ENCODE results near the gene NOD2. TPM values are rescaled to one million over a fixed set of nuclear protein-coding genes. Genes with fewer than 3 reads are reported as not detected.
A peak's percentile ranks its signal among the peaks of the same experiment; 100 is the strongest.

Gene NOD2
- total and polyA plus RNA-seq, 7 experiments from 2014 or later: 0.06 to 40.5 (median 0.65) TPM

DNA sequence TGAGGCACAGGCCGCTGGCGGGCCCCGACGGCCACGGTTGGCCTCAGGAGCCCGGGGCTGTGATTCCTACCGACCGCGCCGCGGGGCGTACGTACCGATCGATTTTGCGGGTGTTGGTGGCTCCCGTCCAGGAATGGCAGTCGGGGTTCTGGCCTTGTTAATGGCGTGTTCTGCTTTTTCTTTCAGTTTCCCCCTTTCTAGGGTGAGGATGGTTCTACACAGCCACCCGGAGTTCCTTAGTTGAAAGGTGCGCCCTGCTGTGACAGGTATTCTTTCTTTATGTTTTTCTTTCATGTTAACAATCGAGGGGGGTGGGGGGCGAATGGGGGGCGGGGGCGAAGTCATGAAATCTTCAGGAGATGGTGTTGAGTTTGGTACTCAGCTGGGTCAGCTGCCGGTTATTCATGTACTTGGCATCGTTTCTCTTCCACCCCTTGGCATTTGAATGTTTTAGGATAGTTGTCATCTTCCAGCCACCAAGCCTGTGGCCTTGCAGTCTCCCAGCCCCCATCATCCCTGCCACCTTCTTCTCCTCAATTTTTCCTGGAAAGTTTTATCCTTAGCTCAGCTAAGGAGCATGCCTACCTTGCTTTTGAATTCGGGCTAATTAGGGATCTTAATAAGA, 49.3 kb downstream of the NOD2 start:
- H3K36me3 ChIP-seq (ENCODE audit: control insufficient read depth in 2 of 3, insufficient read depth in 3 of 3, low read length in 3 of 3): peaks cover 0 to 9% (median 0%) of the 10 kb centered on the region in 3 experiments
- H3K27ac ChIP-seq (ENCODE audit: low read depth, low read length): peak overlapping the region; percentile 100
- intact Hi-C loops (cut with micrococcal nuclease): loop anchor here (1.0 to 5.0 kb wide), 3 partner anchors 373 to 715 kb away; partner anchors contain the start of genes CNEP1R1 (in 1 of the 2) and TENT4B (in 1 of the 2)
- H3K4me3 ChIP-seq (ENCODE audit: low read length): peak overlapping the region; percentile 59
- ATAC-seq (no peak), DNase-seq (peak in 7 of 9 donors; percentile 44 to 70 (median 65))
- Mint-ChIP-seq H3K9me3 (no peaks in the 10 kb centered on the region), H3K27me3 (no peaks in the 10 kb centered on the region), H3K4me3 (peak overlapping the region; percentile 84 to 100 (median 96)), H3K4me1 (peaks cover 29 to 56% (median 47%) of the 10 kb centered on the region in 7 donors), H3K27ac (peak overlapping the region; percentile 90 to 99 (median 97)), H3K36me3 (peaks cover 10 to 54% (median 24%) of the 10 kb centered on the region in 5 donors)
- H3K27me3 ChIP-seq (ENCODE audit: control insufficient read depth in 2 of 2, insufficient read depth in 2 of 2, low read length in 2 of 2): no peaks in the 10 kb centered on the region
- no peaks in the 10 kb centered on the region for H3K9me3 ChIP-seq (ENCODE audit: control insufficient read depth in 2 of 3, low read length in 3 of 3)
- CTCF ChIA-PET: interaction anchor here (5.2 to 12.1 kb wide), 2 partner anchors 63 to 74 kb away, joined by 55 to 225 read pairs; partner anchors contain the start of gene SNX20
- POLR2A ChIA-PET: interaction anchor here (0.6 to 6.1 kb wide), 7 partner anchors 23 to 590 kb away, joined by 3 to 53 read pairs (median 3); partner anchors contain the start of gene SNX20
- peaks cover 8 to 44% of the 10 kb centered on the region in 2 donors for H3K4me1 ChIP-seq (ENCODE audit: control insufficient read depth in 2 of 2, insufficient read depth in 2 of 2, low read length in 2 of 2)

DNA sequence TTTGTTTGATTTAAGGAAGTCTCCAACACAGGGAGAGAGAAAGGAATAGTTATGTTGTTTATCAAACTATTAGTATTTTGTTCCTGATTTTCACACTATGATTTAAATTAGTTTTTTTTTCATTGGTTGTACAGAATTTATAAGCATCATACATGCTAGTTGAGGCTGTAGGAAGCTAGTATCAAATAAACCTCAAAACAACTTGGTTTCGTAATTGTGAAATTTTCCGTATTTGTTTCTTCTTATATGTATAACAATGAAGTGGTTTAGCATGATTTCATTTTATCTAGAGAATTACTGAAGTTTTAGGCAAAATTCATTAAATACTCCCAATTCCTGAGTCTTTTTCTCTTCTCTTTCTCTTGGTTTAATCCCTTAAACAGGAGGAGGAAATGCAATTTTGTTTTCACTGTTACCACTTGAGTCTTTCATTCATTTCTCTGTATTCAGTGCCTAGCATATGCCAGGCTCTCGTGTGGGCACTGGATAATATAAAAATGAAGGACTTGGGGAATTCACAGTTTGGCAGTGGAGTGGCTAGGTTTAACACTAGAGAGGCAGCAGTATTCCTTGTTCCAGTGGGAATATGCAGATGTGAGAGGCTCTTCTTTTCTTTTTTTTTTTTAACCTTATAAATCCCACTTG, 50.3 kb downstream of the NOD2 start:
- Histone ChIP-seq H3K4me1 (ENCODE audit: control insufficient read depth in 2 of 2, insufficient read depth in 2 of 2, low read length in 2 of 2) (peaks cover 14 to 49% of the 10 kb centered on the region in 2 donors), H3K27ac (ENCODE audit: low read depth, low read length) (peak overlapping the region; percentile 100), H3K27me3 (ENCODE audit: control insufficient read depth in 2 of 2, insufficient read depth in 2 of 2, low read length in 2 of 2) (no peaks in the 10 kb centered on the region), H3K9me3 (ENCODE audit: control insufficient read depth in 2 of 3, low read length in 3 of 3) (no peaks in the 10 kb centered on the region), H3K36me3 (ENCODE audit: control insufficient read depth in 2 of 3, insufficient read depth in 3 of 3, low read length in 3 of 3) (peaks cover 0 to 9% (median 0%) of the 10 kb centered on the region in 3 experiments), H3K4me3 (ENCODE audit: low read length) (peak overlapping the region; percentile 59)
- ChIA-PET CTCF (interaction anchor here (1.0 to 12.1 kb wide), 5 partner anchors 14 to 153 kb away, joined by 3 to 225 read pairs (median 33); partner anchors contain the start of gene SNX20), POLR2A (interaction anchor here (0.6 to 6.1 kb wide), 19 partner anchors 8 to 592 kb away, joined by 3 to 53 read pairs (median 4); partner anchors contain the start of gene SNX20)
- H3K27ac Mint-ChIP-seq: peak overlapping the region; percentile 90 to 99 (median 97)
- H3K27me3 Mint-ChIP-seq: no peaks in the 10 kb centered on the region
- intact Hi-C loops (cut with micrococcal nuclease): loop anchor here in 1 of 2 donors (2.0 to 5.0 kb wide), 2 partner anchors 591 to 716 kb away; partner anchors contain the start of genes CNEP1R1 and TENT4B
- H3K36me3 Mint-ChIP-seq: peaks cover 10 to 52% (median 26%) of the 10 kb centered on the region in 5 donors
- H3K9me3 Mint-ChIP-seq: no peaks in the 10 kb centered on the region
- H3K4me1 Mint-ChIP-seq: peaks cover 32 to 64% (median 55%) of the 10 kb centered on the region in 7 donors
- DNase-seq: peak in 2 of 9 donors; percentile 31 to 35
- H3K4me3 Mint-ChIP-seq: peak overlapping the region; percentile 84 to 100 (median 96)
- no peak for ATAC-seq

GRCh38 chr16:50744881-50745280, 51.5 kb downstream of the NOD2 start:
- no peaks in the 10 kb centered on the region for H3K9me3 Mint-ChIP-seq
- H3K27ac ChIP-seq (ENCODE audit: low read depth, low read length): peak overlapping the region; percentile 100
- intact Hi-C loops (cut with micrococcal nuclease): loop anchor here (5.0 kb wide), 4 partner anchors 37 to 718 kb away; partner anchors contain the start of genes ADCY7 (in 1 of the 2), CNEP1R1 (in 1 of the 2) and HEATR3 (in 1 of the 2)
- DNase-seq (no peak), ATAC-seq (no peak)
- H3K4me3 Mint-ChIP-seq: peak overlapping the region; percentile 84 to 100 (median 96)
- peaks cover 38 to 70% (median 62%) of the 10 kb centered on the region in 7 donors for H3K4me1 Mint-ChIP-seq
- peak overlapping the region; percentile 59 for H3K4me3 ChIP-seq (ENCODE audit: low read length)
- ChIA-PET CTCF (interaction anchor here (0.7 to 12.1 kb wide), 8 partner anchors 9 to 342 kb away, joined by 3 to 225 read pairs (median 4); partner anchors contain the start of gene SNX20), POLR2A (interaction anchor here (0.6 to 6.1 kb wide), 22 partner anchors 9 to 593 kb away, joined by 3 to 53 read pairs (median 4); partner anchors contain the start of gene SNX20)
- H3K36me3 Mint-ChIP-seq: peaks cover 15 to 50% (median 22%) of the 10 kb centered on the region in 5 donors
- no peaks in the 10 kb centered on the region for H3K27me3 ChIP-seq (ENCODE audit: control insufficient read depth in 2 of 2, insufficient read depth in 2 of 2, low read length in 2 of 2)
- H3K9me3 ChIP-seq (ENCODE audit: control insufficient read depth in 2 of 3, low read length in 3 of 3): no peaks in the 10 kb centered on the region
- H3K4me1 ChIP-seq (ENCODE audit: control insufficient read depth in 2 of 2, insufficient read depth in 2 of 2, low read length in 2 of 2): peaks cover 26 to 55% of the 10 kb centered on the region in 2 donors
- H3K27ac Mint-ChIP-seq: peak overlapping the region; percentile 51 to 99 (median 96)
- peaks cover 0 to 4% (median 0%) of the 10 kb centered on the region in 3 experiments for H3K36me3 ChIP-seq (ENCODE audit: control insufficient read depth in 2 of 3, insufficient read depth in 3 of 3, low read length in 3 of 3)
- H3K27me3 Mint-ChIP-seq: no peaks in the 10 kb centered on the region

DNA sequence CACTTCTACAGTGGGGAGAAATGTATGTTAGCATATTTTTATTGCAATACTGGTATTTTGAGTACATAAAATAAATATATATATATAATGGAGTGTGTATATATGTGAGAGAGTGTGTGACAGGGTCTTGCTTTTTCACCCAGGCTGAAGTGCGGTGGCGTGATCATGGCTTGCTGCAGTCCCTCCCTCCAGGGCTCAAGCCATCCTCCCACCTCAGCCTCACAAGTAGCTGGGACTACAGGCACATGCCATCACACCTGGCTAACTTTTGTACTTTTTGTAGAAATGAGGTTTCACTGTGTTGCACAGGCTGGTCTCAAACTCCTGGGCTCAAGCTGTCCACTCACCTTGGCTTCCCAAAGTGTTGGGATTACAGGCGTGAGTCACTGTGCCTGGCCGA, 52.5 kb downstream of the NOD2 start:
- peaks cover 32 to 62% of the 10 kb centered on the region in 2 donors for H3K4me1 ChIP-seq (ENCODE audit: control insufficient read depth in 2 of 2, insufficient read depth in 2 of 2, low read length in 2 of 2)
- intact Hi-C loops (cut with micrococcal nuclease): loop anchor here (2.0 to 5.0 kb wide), 7 partner anchors 15 to 679 kb away; partner anchors contain the start of genes ADCY7 (in 2 of the 2), BRD7 (in 1 of the 2) and HEATR3 (in 1 of the 2)
- H3K27me3 ChIP-seq (ENCODE audit: control insufficient read depth in 2 of 2, insufficient read depth in 2 of 2, low read length in 2 of 2): no peaks in the 10 kb centered on the region
- Mint-ChIP-seq H3K27ac (peak overlapping the region; percentile 51 to 99 (median 96)), H3K27me3 (no peaks in the 10 kb centered on the region), H3K4me3 (peak overlapping the region; percentile 84 to 100 (median 96)), H3K36me3 (peaks cover 16 to 53% (median 27%) of the 10 kb centered on the region in 5 donors), H3K9me3 (no peaks in the 10 kb centered on the region), H3K4me1 (peaks cover 37 to 73% (median 62%) of the 10 kb centered on the region in 7 donors)
- H3K36me3 ChIP-seq (ENCODE audit: control insufficient read depth in 2 of 3, insufficient read depth in 3 of 3, low read length in 3 of 3): peaks cover 0 to 4% (median 0%) of the 10 kb centered on the region in 3 experiments
- ATAC-seq: no peak
- POLR2A ChIA-PET: interaction anchor here (0.8 to 6.1 kb wide), 13 partner anchors 14 to 890 kb away, joined by 3 to 53 read pairs (median 12); partner anchors contain the start of genes SNX20 and ZNF423
- no peak for DNase-seq
- CTCF ChIA-PET: interaction anchor here (0.6 to 12.1 kb wide), 9 partner anchors 12 to 721 kb away, joined by 3 to 225 read pairs (median 10); partner anchors contain the start of genes CNEP1R1 and SNX20
- peak overlapping the region; percentile 59 for H3K4me3 ChIP-seq (ENCODE audit: low read length)
- no peaks in the 10 kb centered on the region for H3K9me3 ChIP-seq (ENCODE audit: control insufficient read depth in 2 of 3, low read length in 3 of 3)
- H3K27ac ChIP-seq (ENCODE audit: low read depth, low read length): peak overlapping the region; percentile 100

DNA sequence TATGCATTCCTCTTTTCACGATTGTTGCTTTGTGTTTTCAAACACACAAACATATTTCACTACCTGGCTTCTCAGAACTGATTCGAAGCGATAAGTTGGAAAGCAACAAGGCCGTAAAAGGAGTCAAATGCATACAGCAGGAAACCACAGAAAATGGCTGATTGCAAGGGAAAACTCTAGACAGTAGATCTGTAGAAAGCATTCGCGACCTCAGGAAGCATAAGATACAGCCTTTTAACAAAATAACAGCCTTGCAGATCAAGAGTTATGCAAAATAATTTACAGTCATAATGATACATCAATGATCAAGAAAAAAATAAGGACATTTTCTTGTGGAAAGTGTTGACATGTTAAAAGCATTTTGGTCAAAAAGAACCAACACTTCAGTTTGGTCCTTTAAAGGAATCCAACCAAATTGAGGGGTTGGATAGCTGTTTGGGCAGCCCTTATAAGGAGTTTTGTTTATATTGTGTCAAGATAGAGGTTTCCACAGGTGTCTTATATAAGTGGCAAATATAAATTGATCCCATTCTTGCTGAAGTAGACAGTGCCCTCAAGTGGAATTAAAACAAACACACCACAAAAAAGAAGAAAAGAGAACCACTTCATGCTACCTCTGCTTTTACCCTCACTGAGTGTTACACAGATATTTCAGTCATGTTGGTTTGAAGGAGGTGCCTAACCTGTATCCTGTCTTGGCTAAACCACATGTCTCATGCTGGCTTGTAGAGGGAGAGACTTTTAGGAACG, 54.0 kb downstream of the NOD2 start:
- H3K36me3 ChIP-seq (ENCODE audit: control insufficient read depth in 2 of 3, insufficient read depth in 3 of 3, low read length in 3 of 3): peaks cover 0 to 7% (median 0%) of the 10 kb centered on the region in 3 experiments
- ChIA-PET CTCF (interaction anchor here (0.6 to 12.1 kb wide), 16 partner anchors 10 to 722 kb away, joined by 3 to 225 read pairs (median 4); partner anchors contain the start of genes CNEP1R1 and SNX20), POLR2A (interaction anchor here (0.6 to 6.1 kb wide), 21 partner anchors 10 to 479 kb away, joined by 3 to 53 read pairs (median 5); partner anchors contain the start of gene SNX20)
- H3K4me1 ChIP-seq (ENCODE audit: control insufficient read depth in 2 of 2, insufficient read depth in 2 of 2, low read length in 2 of 2): peaks cover 30 to 66% of the 10 kb centered on the region in 2 donors
- Mint-ChIP-seq H3K27me3 (no peaks in the 10 kb centered on the region), H3K27ac (peak overlapping the region; percentile 85 to 98 (median 93)), H3K36me3 (peaks cover 16 to 58% (median 30%) of the 10 kb centered on the region in 5 donors), H3K4me1 (peaks cover 34 to 78% (median 69%) of the 10 kb centered on the region in 7 donors), H3K9me3 (no peaks in the 10 kb centered on the region), H3K4me3 (peak overlapping the region; percentile 74 to 99 (median 94))
- ATAC-seq: peak; percentile 87
- intact Hi-C loops (cut with micrococcal nuclease): loop anchor here (1.0 to 5.0 kb wide), 21 partner anchors 17 to 722 kb away; partner anchors contain the start of genes ADCY7 (in 2 of the 2), BRD7 (in 1 of the 2), CNEP1R1 (in 1 of the 2) and HEATR3 (in 1 of the 2)
- H3K4me3 ChIP-seq (ENCODE audit: low read length): peak overlapping the region; percentile 33
- H3K9me3 ChIP-seq (ENCODE audit: control insufficient read depth in 2 of 3, low read length in 3 of 3): no peaks in the 10 kb centered on the region
- DNase-seq: peak in 7 of 9 donors; percentile 52 to 80 (median 73)
- peak overlapping the region; percentile 100 for H3K27ac ChIP-seq (ENCODE audit: low read depth, low read length)
- no peaks in the 10 kb centered on the region for H3K27me3 ChIP-seq (ENCODE audit: control insufficient read depth in 2 of 2, insufficient read depth in 2 of 2, low read length in 2 of 2)
